Iris pigment epithelial cell (primary cell): ENCODE measurements around the gene CALHM1.
A peak's percentile ranks its signal among the peaks of the same experiment; 100 is the strongest.
"Not testable (repeated sequence)": the region's sequence is repeated elsewhere in the genome, so short reads cannot be mapped to it uniquely, and the experiment has no call there.

Source experiments
- DNase-seq: peaks from one replicate; pipeline ENCODE4 v3.0.0-alpha.2; 2011; ENCODE audit warnings: low read depth

CALHM1 gene, protein sequence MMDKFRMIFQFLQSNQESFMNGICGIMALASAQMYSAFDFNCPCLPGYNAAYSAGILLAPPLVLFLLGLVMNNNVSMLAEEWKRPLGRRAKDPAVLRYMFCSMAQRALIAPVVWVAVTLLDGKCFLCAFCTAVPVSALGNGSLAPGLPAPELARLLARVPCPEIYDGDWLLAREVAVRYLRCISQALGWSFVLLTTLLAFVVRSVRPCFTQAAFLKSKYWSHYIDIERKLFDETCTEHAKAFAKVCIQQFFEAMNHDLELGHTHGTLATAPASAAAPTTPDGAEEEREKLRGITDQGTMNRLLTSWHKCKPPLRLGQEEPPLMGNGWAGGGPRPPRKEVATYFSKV

DNA sequence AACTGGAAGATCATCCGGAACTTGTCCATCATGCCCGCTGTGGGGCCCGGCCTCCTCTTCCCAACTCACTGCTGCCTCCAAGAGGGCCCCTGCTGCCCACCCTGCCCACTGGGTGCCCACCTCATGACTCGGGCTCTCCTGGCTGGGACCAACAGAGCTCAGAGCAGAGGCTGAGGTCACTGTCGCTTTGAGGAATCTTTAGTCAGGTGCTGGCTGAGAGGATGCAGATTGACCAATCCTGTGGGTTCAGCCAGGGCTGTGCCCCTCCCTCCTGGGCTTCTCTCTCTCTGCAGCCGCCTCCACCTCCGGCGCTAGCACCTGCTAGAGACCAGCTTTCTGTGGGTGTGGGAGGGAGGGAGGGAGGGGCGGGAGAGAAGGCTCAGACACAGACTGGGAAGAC, at the start of gene CALHM1:
Gene CALHM1 (minus strand): TSS at position 181 of the 400 bp plus-strand sequence. CDS start 149 bp downstream, at position 32.
- DNase-seq, result no peak

DNA sequence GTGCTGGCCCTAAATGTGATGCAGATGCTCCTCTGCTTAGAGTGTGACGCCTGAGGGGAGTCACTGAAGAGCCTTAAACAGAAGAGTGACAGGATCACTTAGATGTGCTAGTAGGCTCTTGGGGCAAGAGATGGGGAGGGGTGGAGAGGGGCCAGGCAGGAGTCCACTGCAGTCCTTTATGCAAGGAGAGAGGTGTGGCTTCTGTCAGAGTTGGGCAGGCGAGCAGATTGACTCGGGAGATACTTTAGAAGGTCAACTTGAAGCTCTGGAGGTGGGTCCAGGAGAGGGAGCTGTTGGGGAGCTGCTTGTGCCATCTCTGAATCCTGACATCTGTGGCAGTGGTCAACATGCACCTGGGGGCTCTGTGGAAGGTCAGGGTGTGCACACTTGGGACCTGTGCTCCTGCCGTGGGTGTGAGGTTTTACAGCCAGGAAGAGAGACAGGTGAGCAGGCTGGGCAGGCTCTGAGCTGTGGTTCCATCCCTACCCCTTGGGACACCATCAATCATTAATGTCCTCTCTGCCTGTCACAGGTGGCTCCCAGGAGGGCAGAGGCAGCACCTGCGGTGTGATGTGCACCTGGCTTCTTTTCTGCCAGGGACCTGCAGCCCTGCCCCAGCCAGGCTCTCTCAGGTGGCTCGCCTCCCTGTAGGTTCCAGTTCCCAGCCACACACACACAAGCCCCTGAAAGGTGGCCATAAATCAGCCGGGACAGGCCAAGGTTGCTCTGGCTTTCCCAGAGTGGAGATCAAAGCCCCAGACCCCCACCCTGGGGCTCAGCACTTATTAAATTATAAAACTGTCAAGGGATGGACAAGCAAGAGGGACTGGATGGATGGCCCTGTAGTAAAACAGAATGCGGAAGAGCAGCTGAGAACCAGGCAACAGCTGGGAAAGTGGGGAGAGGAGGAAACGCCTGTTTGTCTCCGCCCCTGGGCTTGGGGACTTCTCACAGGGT, 48.8 kb upstream of the CALHM1 start:
- DNase-seq, result no peak

GRCh38 chr10:103506061-103506460, 47.4 kb upstream of the CALHM1 start:
- DNase-seq, result no peak

- DNase-seq, result peak; percentile 99
These were observed 45.6 kb upstream of the CALHM1 start for GRCh38 chr10:103504181-103504783.

GRCh38 chr10:103503777-103504176, 45.1 kb upstream of the CALHM1 start:
- DNase-seq, result not testable (repeated sequence)

GRCh38 chr10:103502849-103503660, 44.4 kb upstream of the CALHM1 start:
- no peak for DNase-seq

DNA sequence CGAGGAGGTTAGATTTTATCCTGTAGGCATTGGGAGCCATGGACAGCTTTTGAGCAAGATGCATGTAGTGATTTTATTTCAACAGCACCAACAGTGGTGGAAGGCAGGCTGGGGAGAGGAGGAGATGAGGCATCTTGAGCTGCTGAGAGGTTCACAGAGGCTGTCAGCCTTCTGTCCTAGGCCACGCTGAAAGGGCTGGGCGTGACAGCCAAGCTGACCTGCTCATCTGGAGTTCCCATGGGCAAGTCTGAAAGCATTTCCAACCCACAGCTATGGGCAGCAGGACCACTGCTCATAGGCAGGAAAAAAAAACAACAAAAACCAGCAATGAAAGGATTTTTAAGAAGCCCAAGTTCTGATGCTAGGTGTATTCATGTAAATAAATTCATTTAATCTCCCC, 42.5 kb upstream of the CALHM1 start:
- no peak for DNase-seq

- DNase-seq, result no peak
These were observed 41.8 kb upstream of the CALHM1 start for GRCh38 chr10:103500481-103500880.

GRCh38 chr10:103499881-103500280, 41.2 kb upstream of the CALHM1 start:
- DNase-seq, result peak; percentile 25

DNA sequence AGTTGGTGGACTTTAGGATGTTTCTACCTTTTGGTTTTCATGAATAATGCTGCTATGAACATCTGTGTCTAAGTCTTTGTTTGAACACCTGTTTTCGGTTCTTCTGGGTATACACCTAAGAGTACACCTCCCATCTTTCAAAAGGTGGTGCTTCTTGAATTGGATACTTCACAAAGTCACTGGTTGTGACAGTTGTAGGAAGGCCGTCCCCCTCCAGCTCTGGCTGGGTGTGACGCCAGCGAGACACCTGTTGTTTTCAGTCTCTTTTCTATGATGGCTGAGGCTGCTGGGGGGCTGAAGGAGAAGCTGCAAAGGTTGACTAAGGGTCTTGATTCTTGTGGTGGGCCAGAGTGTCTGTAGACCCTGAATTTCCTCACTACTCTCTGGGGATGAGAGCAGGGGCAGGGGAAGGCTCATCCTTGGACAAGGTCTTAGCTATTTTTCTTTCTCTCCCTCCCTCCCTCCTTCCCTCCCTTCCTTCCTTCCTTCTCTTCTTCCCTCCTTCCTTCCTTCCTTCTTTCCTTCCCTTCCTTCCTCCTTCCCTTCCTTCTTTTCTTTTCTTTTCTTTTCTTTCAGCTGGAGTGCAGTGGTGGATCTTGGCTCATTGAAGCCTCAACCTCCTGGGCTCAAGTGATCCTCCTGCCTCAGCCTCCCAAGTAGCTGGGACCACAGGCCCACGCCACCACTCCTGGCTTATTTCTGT, 40.4 kb upstream of the CALHM1 start:
- no peak for DNase-seq

DNA sequence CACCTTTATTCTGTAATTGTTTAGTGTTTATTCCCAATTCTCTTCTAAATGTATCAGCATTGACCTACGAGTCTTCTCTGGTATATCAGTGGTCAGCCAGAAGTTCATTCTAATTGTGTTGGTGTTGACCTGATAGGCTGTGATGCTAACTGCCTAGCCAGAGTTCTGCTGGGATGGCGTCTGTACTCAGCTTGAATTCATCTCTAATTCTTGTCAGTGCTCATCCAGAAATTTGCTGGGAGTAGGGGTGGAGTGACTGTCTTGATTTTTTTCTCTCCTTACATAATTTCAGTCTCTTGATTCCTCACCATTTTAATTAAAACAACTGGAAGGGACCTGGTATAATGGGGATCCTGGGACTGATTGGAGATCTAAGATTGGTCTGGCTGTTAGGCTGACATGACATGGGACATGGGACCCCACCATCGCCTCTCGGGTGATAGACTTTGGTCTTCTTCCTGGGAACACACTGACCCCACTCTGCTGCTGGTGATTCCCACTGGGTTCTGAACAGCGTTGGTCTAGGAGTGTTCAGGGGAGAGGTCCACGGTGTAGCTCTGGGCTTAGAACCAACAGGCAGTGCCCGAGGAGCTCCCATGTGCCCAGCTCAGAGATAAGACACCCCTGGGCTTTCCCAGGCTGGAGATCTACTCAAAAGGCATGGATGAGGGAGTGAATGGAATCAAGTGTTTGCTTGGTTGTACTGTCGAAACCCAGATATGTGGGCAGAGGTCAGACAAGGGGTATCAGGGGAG, 38.6 kb upstream of the CALHM1 start:
- no peak for DNase-seq

- no peak for DNase-seq
These were observed 36.6 kb upstream of the CALHM1 start for GRCh38 chr10:103495321-103495720.

GRCh38 chr10:103493916-103494877, 35.5 kb upstream of the CALHM1 start:
- DNase-seq, result no peak

- no peak for DNase-seq
These were observed 34.7 kb upstream of the CALHM1 start, which contains the start of gene NEURL1 for GRCh38 chr10:103493362-103493915. Gene NEURL1, plus strand, starts transcription at chr10:103493705. Its CDS starts 683 bp downstream, at chr10:103494388.

- DNase-seq, result no peak
These were observed 34.1 kb upstream of the CALHM1 start for GRCh38 chr10:103492655-103493261.

DNA sequence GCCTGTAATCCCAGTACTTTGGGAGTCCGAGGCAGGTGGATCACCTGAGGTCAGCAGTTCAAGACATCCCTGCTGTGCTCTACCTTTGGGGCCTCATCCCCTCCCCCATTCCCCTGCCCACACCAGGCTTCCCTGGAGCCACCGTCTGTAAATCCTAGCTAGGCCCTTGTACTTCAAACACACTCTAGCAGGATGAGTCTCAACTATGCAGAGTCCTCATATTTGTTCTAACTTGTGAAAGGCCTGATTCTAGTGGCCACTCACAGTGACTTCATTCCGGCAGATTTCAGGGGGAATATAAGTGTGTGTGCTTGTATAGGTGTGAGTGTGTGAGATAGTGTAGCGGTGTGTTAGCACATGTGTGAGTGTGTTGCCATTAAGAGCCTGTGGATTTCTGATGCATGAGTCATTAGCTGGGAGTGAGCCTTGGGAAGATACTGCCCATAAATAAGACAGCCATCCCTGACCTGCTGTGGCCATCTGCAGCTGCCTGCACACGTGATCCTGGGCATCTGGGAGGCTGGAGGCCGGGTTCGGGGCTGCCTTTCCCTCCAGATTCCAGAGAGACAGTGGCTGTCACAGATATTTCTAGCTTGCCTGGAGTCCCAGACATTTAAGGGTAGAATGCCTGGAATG, 33.1 kb upstream of the CALHM1 start:
- DNase-seq, result peak; percentile 94

DNA sequence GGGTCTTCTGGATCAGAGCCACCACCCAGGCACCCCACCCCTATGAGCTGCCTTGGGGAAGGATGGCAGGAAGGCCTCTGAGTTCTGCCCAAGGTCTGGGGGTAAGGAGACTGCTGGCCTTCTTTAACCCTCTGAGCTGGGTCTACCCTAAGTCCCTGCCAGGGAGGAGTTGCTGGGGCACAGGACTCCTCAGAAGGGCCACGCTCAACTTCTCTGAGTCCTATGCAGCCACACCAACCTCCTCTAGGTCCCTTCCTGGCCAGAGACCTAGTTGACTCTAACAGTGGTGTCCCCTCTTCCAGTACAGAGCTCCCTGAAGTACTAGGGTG, 32.2 kb upstream of the CALHM1 start:
- no peak for DNase-seq

- no peak for DNase-seq
These were observed 28.7 kb upstream of the CALHM1 start for GRCh38 chr10:103487410-103487708.
